Measurements from ENCODE around the gene IER2. TPM values are rescaled to one million over a fixed set of nuclear protein-coding genes. Genes with fewer than 3 reads are reported as not detected.

Gene IER2
- total RNA-seq, 2 experiments from 2014 or later, result 64.3 to 79.5 TPM

- no TSS peak for BruUV-seq (replicated peaks)
- ChIA-PET POLR2A (interaction anchor here (0.6 kb wide), 1 partner anchor 74 kb away, joined by 3 read pairs; no protein-coding TSS in a partner anchor), CTCF (ENCODE audit: unreplicated experiment) (no interaction called here)
- TF ChIP-seq CTCF (conservative IDR thresholded peaks at IDR 0.05; ENCODE audit: low read length) (no peak), EZH2phosphoT487 (IDR thresholded peaks at IDR 0.05; ENCODE audit: borderline replicate concordance, low read depth, low read length) (no peak)
- peak overlapping the region; percentile 96 for H3K4me2 ChIP-seq (ENCODE audit: low read length)
- H4K20me1 ChIP-seq (ENCODE audit: insufficient read depth, low read length), result 0 out of 2 replicates have a peak, but pooled peaks cover 5% of the 10 kb centered on the region
- H3K4me1 ChIP-seq (ENCODE audit: insufficient read depth, low read length, poor library complexity, severe bottlenecking), result peaks cover 39% of the 10 kb centered on the region
- peak overlapping the region; percentile 100 for H3K27ac ChIP-seq (ENCODE audit: low read depth, low read length, poor library complexity, severe bottlenecking)
- DNase-seq (ENCODE audit: low spot score), result peak; percentile 60
- H3K79me2 ChIP-seq (ENCODE audit: insufficient read depth, low read depth, low read length), result peaks cover 46% of the 10 kb centered on the region
- no peaks in the 10 kb centered on the region for H3K9me3 ChIP-seq (ENCODE audit: low read length)
- no peaks in the 10 kb centered on the region for H3K9me2 ChIP-seq (ENCODE audit: insufficient read depth, low read length)
- H3K36me3 ChIP-seq (ENCODE audit: insufficient read depth, low read length), result peaks cover 23% of the 10 kb centered on the region
- H2AFZ ChIP-seq (ENCODE audit: low read length), result no peak overlapping the region
- H3K4me3 ChIP-seq (ENCODE audit: low read depth, low read length, poor library complexity, severe bottlenecking), result peak overlapping the region; percentile 97
- intact Hi-C loops (cut with micrococcal nuclease; ENCODE audit: unreplicated experiment), result loop anchor here (2.0 kb wide), 1 partner anchor 40 kb away; no protein-coding TSS in a partner anchor
Measured at GRCh38 chr19:13154241-13154778, 4.1 kb downstream of the IER2 start.

GRCh38 chr19:13154911-13155471 is 4.8 kb downstream of the IER2 start:
- Histone ChIP-seq H3K4me2 (ENCODE audit: low read length) (peak overlapping the region; percentile 96), H3K36me3 (ENCODE audit: insufficient read depth, low read length) (peaks cover 23% of the 10 kb centered on the region), H3K79me2 (ENCODE audit: insufficient read depth, low read depth, low read length) (peaks cover 50% of the 10 kb centered on the region), H3K4me1 (ENCODE audit: insufficient read depth, low read length, poor library complexity, severe bottlenecking) (peaks cover 46% of the 10 kb centered on the region), H4K20me1 (ENCODE audit: insufficient read depth, low read length) (0 out of 2 replicates have a peak, but pooled peaks cover 5% of the 10 kb centered on the region), H2AFZ (ENCODE audit: low read length) (no peak overlapping the region), H3K27ac (ENCODE audit: low read depth, low read length, poor library complexity, severe bottlenecking) (peak overlapping the region; percentile 100), H3K4me3 (ENCODE audit: low read depth, low read length, poor library complexity, severe bottlenecking) (peak overlapping the region; percentile 97), H3K9me2 (ENCODE audit: insufficient read depth, low read length) (no peaks in the 10 kb centered on the region), H3K9me3 (ENCODE audit: low read length) (no peaks in the 10 kb centered on the region)
- ChIA-PET POLR2A (interaction anchor here (0.6 to 0.7 kb wide), 3 partner anchors 55 to 265 kb away, joined by 3 to 6 read pairs (median 3); no protein-coding TSS in a partner anchor), CTCF (ENCODE audit: unreplicated experiment) (no interaction called here)
- TF ChIP-seq EZH2phosphoT487 (IDR thresholded peaks at IDR 0.05; ENCODE audit: borderline replicate concordance, low read depth, low read length) (no peak), CTCF (conservative IDR thresholded peaks at IDR 0.05; ENCODE audit: low read length) (peak; percentile 75)
- no TSS peak for BruUV-seq (replicated peaks)
- DNase-seq (ENCODE audit: low spot score), result peak; percentile 87
- intact Hi-C loops (cut with micrococcal nuclease; ENCODE audit: unreplicated experiment), result loop anchor here (2.0 kb wide), 1 partner anchor 40 kb away; no protein-coding TSS in a partner anchor
